ENCODE results near the gene ZNF718.
A peak's percentile ranks its signal among the peaks of the same experiment; 100 is the strongest.
"Not testable (repeated sequence)": the region's sequence is repeated elsewhere in the genome, so short reads cannot be mapped to it uniquely, and the experiment has no call there.

Gene ZNF718

GRCh38 chr4:107444-108429, 16.6 kb upstream of the ZNF718 start:
- H3K4me3 ChIP-seq (ENCODE audit: low read depth, low read length): no peak overlapping the region
- no peak for TF ChIP-seq POLR2A (IDR thresholded peaks at IDR 0.05; ENCODE audit: extremely low read depth, insufficient read length)
- DNase-seq (ENCODE audit: low read depth): no peak

GRCh38 chr4:112771-113170, 11.5 kb upstream of the ZNF718 start:
- H3K4me3 ChIP-seq (ENCODE audit: low read depth, low read length): no peak overlapping the region
- DNase-seq (ENCODE audit: low read depth): peak; percentile 74
- TF ChIP-seq POLR2A (IDR thresholded peaks at IDR 0.05; ENCODE audit: extremely low read depth, insufficient read length): no peak

- no peak overlapping the region for H3K4me3 ChIP-seq (ENCODE audit: low read depth, low read length)
- peak; percentile 73 for DNase-seq (ENCODE audit: low read depth)
- TF ChIP-seq MAX (IDR thresholded peaks at IDR 0.05; ENCODE audit: low read depth, low read length): no peak
- no peak for TF ChIP-seq MYC (IDR thresholded peaks at IDR 0.05; ENCODE audit: low read depth, low read length)
- no peak for TF ChIP-seq CTCF (IDR thresholded peaks at IDR 0.05; ENCODE audit: low read depth, low read length)
- no peak for TF ChIP-seq POLR2A (IDR thresholded peaks at IDR 0.05; ENCODE audit: extremely low read depth, insufficient read length)
These were observed 10.6 kb upstream of the ZNF718 start for GRCh38 chr4:113732-114131.

GRCh38 chr4:114149-114548, 10.2 kb upstream of the ZNF718 start:
- no peak overlapping the region for H3K4me3 ChIP-seq (ENCODE audit: low read depth, low read length)
- DNase-seq (ENCODE audit: low read depth): peak; percentile 53
- TF ChIP-seq POLR2A (IDR thresholded peaks at IDR 0.05; ENCODE audit: extremely low read depth, insufficient read length) (no peak), CTCF (IDR thresholded peaks at IDR 0.05; ENCODE audit: low read depth, low read length) (no peak), MYC (IDR thresholded peaks at IDR 0.05; ENCODE audit: low read depth, low read length) (no peak), MAX (IDR thresholded peaks at IDR 0.05; ENCODE audit: low read depth, low read length) (no peak)

- no peak overlapping the region for H3K4me3 ChIP-seq (ENCODE audit: low read depth, low read length)
- DNase-seq (ENCODE audit: low read depth): no peak
- TF ChIP-seq MYC (IDR thresholded peaks at IDR 0.05; ENCODE audit: low read depth, low read length): no peak
These were observed 7.8 kb upstream of the ZNF718 start for GRCh38 chr4:116499-116898.

GRCh38 chr4:120616-121015, 3.7 kb upstream of the ZNF718 start:
- TF ChIP-seq MAX (IDR thresholded peaks at IDR 0.05; ENCODE audit: low read depth, low read length) (no peak), POLR2A (IDR thresholded peaks at IDR 0.05; ENCODE audit: extremely low read depth, insufficient read length) (no peak), CTCF (IDR thresholded peaks at IDR 0.05; ENCODE audit: low read depth, low read length) (no peak), MYC (IDR thresholded peaks at IDR 0.05; ENCODE audit: low read depth, low read length) (no peak)
- peak overlapping the region; percentile 30 for H3K4me3 ChIP-seq (ENCODE audit: low read depth, low read length)
- peak; percentile 51 for DNase-seq (ENCODE audit: low read depth)

- TF ChIP-seq MAX (IDR thresholded peaks at IDR 0.05; ENCODE audit: low read depth, low read length): peak; percentile 29; the same call in 1 of the 2 replicates
- TF ChIP-seq CTCF (IDR thresholded peaks at IDR 0.05; ENCODE audit: low read depth, low read length): no peak
- no peak for TF ChIP-seq MYC (IDR thresholded peaks at IDR 0.05; ENCODE audit: low read depth, low read length)
- no peak for TF ChIP-seq POLR2A (IDR thresholded peaks at IDR 0.05; ENCODE audit: extremely low read depth, insufficient read length)
- peak; percentile 94 for DNase-seq (ENCODE audit: low read depth)
- peak overlapping the region; percentile 30 for H3K4me3 ChIP-seq (ENCODE audit: low read depth, low read length)
These were observed 2.8 kb upstream of the ZNF718 start for GRCh38 chr4:121408-122084.

GRCh38 chr4:123922-124274, 403 bp upstream of the ZNF718 start:
- not testable (repeated sequence) for DNase-seq (ENCODE audit: low read depth)

More at GRCh38 chr4:123922-124274, 403 bp upstream of the ZNF718 start:
- peak overlapping the region; percentile 90 for H3K4me3 ChIP-seq (ENCODE audit: low read depth, low read length)

Measured in NB4 (cell line).